ENCODE measurements around the gene RTF2. TPM values are rescaled to one million over a fixed set of nuclear protein-coding genes. Genes with fewer than 3 reads are reported as not detected.
"Not testable (repeated sequence)": the region's sequence is repeated elsewhere in the genome, so short reads cannot be mapped to it uniquely, and the experiment has no call there.

The RTF2 gene
- total and polyA plus RNA-seq, 4 experiments from 2014 or later: 66.0 to 129 (median 94.9) TPM

- H3K4me1 Mint-ChIP-seq: peaks cover 0 to 9% (median 2%) of the 10 kb centered on the region in 4 donors
- H3K27ac Mint-ChIP-seq: no peak overlapping the region
- peaks cover 3 to 42% (median 26%) of the 10 kb centered on the region in 8 donors for H3K9me3 Mint-ChIP-seq
- Histone ChIP-seq H3K9me3 (ENCODE audit: control insufficient read depth in 1 of 2, low read length in 2 of 2) (peaks cover 0 to 14% of the 10 kb centered on the region in 2 donors), H3K27me3 (ENCODE audit: insufficient read depth, low read length) (no peaks in the 10 kb centered on the region), H3K36me3 (ENCODE audit: insufficient read depth, low read length) (peaks cover 54% of the 10 kb centered on the region), H3K4me1 (ENCODE audit: insufficient read depth, low read length) (peaks cover 2% of the 10 kb centered on the region), H3K4me3 (ENCODE audit: low read length in 2 of 2) (no peak overlapping the region), H3K27ac (ENCODE audit: low read depth, low read length) (no peak overlapping the region)
- no peak overlapping the region for H3K4me3 Mint-ChIP-seq
- peaks cover 84 to 85% of the 10 kb centered on the region in 2 donors for H3K36me3 Mint-ChIP-seq
- DNase-seq: no peak
- H3K27me3 Mint-ChIP-seq: no peaks in the 10 kb centered on the region
- ChIA-PET CTCF (ENCODE audit: partially characterized antibody) (interaction anchor here (1.2 kb wide), 1 partner anchor 122 kb away, joined by 3 read pairs; no protein-coding TSS in a partner anchor), POLR2A (ENCODE audit: partially characterized antibody) (no interaction called here)
- intact Hi-C loops (cut with micrococcal nuclease): no loop called here
Observed at GRCh38 chr20:56517211-56517610, 48.8 kb downstream of the RTF2 start.

GRCh38 chr20:56517641-56518040 lies 49.2 kb downstream of the RTF2 start:
- H3K27me3 Mint-ChIP-seq: no peaks in the 10 kb centered on the region
- Histone ChIP-seq H3K27ac (ENCODE audit: low read depth, low read length) (no peak overlapping the region), H3K4me1 (ENCODE audit: insufficient read depth, low read length) (peaks cover 6% of the 10 kb centered on the region), H3K36me3 (ENCODE audit: insufficient read depth, low read length) (peaks cover 50% of the 10 kb centered on the region), H3K27me3 (ENCODE audit: insufficient read depth, low read length) (no peaks in the 10 kb centered on the region), H3K4me3 (ENCODE audit: low read length in 2 of 2) (no peak overlapping the region), H3K9me3 (ENCODE audit: control insufficient read depth in 1 of 2, low read length in 2 of 2) (peaks cover 0 to 14% of the 10 kb centered on the region in 2 donors)
- H3K4me3 Mint-ChIP-seq: no peak overlapping the region
- H3K36me3 Mint-ChIP-seq: peaks cover 83 to 85% of the 10 kb centered on the region in 2 donors
- no peak for DNase-seq
- intact Hi-C loops (cut with micrococcal nuclease): no loop called here
- ChIA-PET POLR2A (ENCODE audit: partially characterized antibody) (no interaction called here), CTCF (ENCODE audit: partially characterized antibody) (no interaction called here)
- H3K4me1 Mint-ChIP-seq: peaks cover 0 to 13% (median 4%) of the 10 kb centered on the region in 4 donors
- H3K27ac Mint-ChIP-seq: no peak overlapping the region
- peaks cover 3 to 46% (median 26%) of the 10 kb centered on the region in 8 donors for H3K9me3 Mint-ChIP-seq

DNA sequence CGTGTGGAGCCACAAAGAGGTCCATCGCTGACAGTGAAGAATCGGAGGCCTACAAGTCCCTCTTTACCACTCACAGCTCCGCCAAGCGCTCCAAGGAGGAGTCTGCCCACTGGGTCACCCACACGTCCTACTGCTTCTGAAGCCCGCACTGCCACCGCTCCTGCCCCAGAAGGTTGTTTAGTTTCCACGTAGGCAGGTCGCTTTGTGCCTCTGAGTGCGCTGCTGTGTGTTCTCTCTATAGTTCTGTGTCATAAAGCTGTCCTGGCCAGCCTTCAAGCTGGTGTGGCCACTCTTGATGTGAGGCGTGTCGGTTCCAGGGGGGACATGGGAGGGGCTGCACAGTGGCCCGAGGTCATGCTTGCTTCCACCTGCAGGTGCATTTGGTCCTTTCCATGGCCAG lies 49.7 kb downstream of the RTF2 start:
- no peak overlapping the region for H3K27ac ChIP-seq (ENCODE audit: low read depth, low read length)
- ChIA-PET CTCF (ENCODE audit: partially characterized antibody) (no interaction called here), POLR2A (ENCODE audit: partially characterized antibody) (no interaction called here)
- H3K4me3 Mint-ChIP-seq: no peak overlapping the region
- no peaks in the 10 kb centered on the region for H3K27me3 Mint-ChIP-seq
- H3K36me3 Mint-ChIP-seq: peaks cover 78 to 81% of the 10 kb centered on the region in 2 donors
- peaks cover 3 to 49% (median 26%) of the 10 kb centered on the region in 8 donors for H3K9me3 Mint-ChIP-seq
- peaks cover under 1 to 18% (median 8%) of the 10 kb centered on the region in 4 donors for H3K4me1 Mint-ChIP-seq
- H3K4me1 ChIP-seq (ENCODE audit: insufficient read depth, low read length): peaks cover 11% of the 10 kb centered on the region
- H3K9me3 ChIP-seq (ENCODE audit: control insufficient read depth in 1 of 2, low read length in 2 of 2): peaks cover 0 to 14% of the 10 kb centered on the region in 2 donors
- no peaks in the 10 kb centered on the region for H3K27me3 ChIP-seq (ENCODE audit: insufficient read depth, low read length)
- no peak overlapping the region for H3K27ac Mint-ChIP-seq
- intact Hi-C loops (cut with micrococcal nuclease): no loop called here
- peaks cover 45% of the 10 kb centered on the region for H3K36me3 ChIP-seq (ENCODE audit: insufficient read depth, low read length)
- DNase-seq: no peak
- no peak overlapping the region for H3K4me3 ChIP-seq (ENCODE audit: low read length in 2 of 2)

DNA sequence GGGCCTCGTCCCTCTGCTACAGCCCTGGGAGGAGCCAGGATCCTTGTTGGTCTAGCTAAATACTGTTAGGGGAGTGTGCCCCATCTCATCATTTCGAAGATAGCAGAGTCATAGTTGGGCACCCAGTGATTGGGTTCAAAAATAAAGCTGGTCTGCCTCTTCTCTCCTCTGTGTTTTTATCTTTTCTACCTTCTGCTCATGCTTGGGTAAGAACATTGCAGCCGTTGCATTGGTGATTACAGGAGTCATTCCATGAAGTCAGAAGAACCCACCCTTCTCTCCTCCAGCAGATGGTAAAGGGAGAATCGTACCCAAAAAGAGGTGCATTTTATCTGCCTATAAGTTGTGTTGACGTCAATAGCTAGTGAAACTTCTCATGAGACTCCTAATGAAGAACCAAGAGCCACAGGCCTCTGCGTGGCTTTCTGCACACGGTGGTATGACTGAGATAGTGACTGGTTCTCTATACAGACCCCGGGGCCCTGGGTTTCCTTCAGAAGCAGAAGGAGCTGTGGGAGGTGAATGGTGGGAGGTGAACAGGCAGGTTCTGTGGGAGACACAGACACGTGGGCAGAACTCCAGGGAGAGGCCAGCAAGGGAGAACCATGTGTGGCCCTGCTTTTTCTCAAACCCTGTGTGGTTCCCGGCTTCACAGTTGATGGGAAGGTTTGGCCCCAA lies 50.4 kb downstream of the RTF2 start:
- Mint-ChIP-seq H3K4me3 (no peak overlapping the region), H3K27me3 (no peaks in the 10 kb centered on the region), H3K4me1 (peaks cover 3 to 23% (median 13%) of the 10 kb centered on the region in 4 donors), H3K27ac (no peak overlapping the region), H3K9me3 (peaks cover 3 to 51% (median 27%) of the 10 kb centered on the region in 8 donors), H3K36me3 (peaks cover 73 to 75% of the 10 kb centered on the region in 2 donors)
- no peaks in the 10 kb centered on the region for H3K27me3 ChIP-seq (ENCODE audit: insufficient read depth, low read length)
- intact Hi-C loops (cut with micrococcal nuclease): no loop called here
- H3K9me3 ChIP-seq (ENCODE audit: control insufficient read depth in 1 of 2, low read length in 2 of 2): peaks cover 0 to 14% of the 10 kb centered on the region in 2 donors
- CTCF ChIA-PET (ENCODE audit: partially characterized antibody): no interaction called here
- peaks cover 38% of the 10 kb centered on the region for H3K36me3 ChIP-seq (ENCODE audit: insufficient read depth, low read length)
- DNase-seq: no peak
- POLR2A ChIA-PET (ENCODE audit: partially characterized antibody): no interaction called here
- no peak overlapping the region for H3K27ac ChIP-seq (ENCODE audit: low read depth, low read length)
- H3K4me3 ChIP-seq (ENCODE audit: low read length in 2 of 2): no peak overlapping the region
- H3K4me1 ChIP-seq (ENCODE audit: insufficient read depth, low read length): peaks cover 18% of the 10 kb centered on the region

DNA sequence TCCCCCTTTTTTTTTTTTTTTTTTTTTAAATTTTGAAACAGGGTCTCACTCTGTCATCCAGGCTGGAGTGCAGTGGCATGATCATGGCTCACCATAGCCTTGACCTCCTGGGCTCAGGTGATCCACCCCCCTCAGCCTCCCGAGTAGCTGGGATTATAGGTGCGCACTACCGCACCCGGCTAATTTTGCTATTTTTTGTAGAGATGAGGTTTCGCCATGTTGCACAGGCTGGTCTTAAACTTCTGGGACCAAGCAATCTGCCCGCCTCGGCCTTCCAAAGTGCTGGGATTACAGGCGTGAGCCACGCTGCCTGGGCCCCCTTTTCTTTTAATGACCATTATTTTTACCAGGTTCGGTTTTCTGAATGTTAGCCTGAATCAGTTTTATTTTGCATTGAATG lies 51.1 kb downstream of the RTF2 start:
- Histone ChIP-seq H3K9me3 (ENCODE audit: control insufficient read depth in 1 of 2, low read length in 2 of 2) (peaks cover 0 to 14% of the 10 kb centered on the region in 2 donors), H3K27me3 (ENCODE audit: insufficient read depth, low read length) (no peaks in the 10 kb centered on the region), H3K4me1 (ENCODE audit: insufficient read depth, low read length) (peaks cover 19% of the 10 kb centered on the region), H3K4me3 (ENCODE audit: low read length in 2 of 2) (no peak overlapping the region), H3K36me3 (ENCODE audit: insufficient read depth, low read length) (peaks cover 38% of the 10 kb centered on the region), H3K27ac (ENCODE audit: low read depth, low read length) (no peak overlapping the region)
- no peak overlapping the region for H3K27ac Mint-ChIP-seq
- no peak for DNase-seq
- H3K27me3 Mint-ChIP-seq: no peaks in the 10 kb centered on the region
- POLR2A ChIA-PET (ENCODE audit: partially characterized antibody): no interaction called here
- CTCF ChIA-PET (ENCODE audit: partially characterized antibody): no interaction called here
- peaks cover 69 to 70% of the 10 kb centered on the region in 2 donors for H3K36me3 Mint-ChIP-seq
- intact Hi-C loops (cut with micrococcal nuclease): no loop called here
- peaks cover 3 to 23% (median 13%) of the 10 kb centered on the region in 4 donors for H3K4me1 Mint-ChIP-seq
- H3K9me3 Mint-ChIP-seq: peaks cover 3 to 51% (median 27%) of the 10 kb centered on the region in 8 donors
- H3K4me3 Mint-ChIP-seq: no peak overlapping the region

DNA sequence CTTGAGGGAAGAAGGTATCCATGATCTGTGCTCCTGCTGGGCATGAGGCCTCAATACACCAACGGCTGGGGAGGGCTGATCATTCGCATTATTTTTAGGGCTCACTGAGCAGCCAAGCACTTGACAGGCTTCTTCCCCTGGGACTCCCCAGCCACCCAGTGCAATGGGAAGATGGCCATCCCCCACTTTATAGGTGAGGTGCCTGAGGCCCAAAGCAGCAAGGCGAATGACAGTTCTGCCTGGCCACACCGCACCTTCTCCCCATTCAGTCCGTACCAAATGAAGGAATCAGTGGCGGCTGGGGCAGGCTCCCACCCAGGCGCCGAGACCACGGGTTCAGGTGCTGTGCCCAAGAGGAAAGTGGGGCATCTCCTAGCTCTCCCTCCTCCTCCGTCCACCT lies 51.8 kb downstream of the RTF2 start:
- Histone ChIP-seq H3K36me3 (ENCODE audit: insufficient read depth, low read length) (peaks cover 38% of the 10 kb centered on the region), H3K27me3 (ENCODE audit: insufficient read depth, low read length) (no peaks in the 10 kb centered on the region), H3K9me3 (ENCODE audit: control insufficient read depth in 1 of 2, low read length in 2 of 2) (peaks cover 0 to 14% of the 10 kb centered on the region in 2 donors), H3K4me1 (ENCODE audit: insufficient read depth, low read length) (peaks cover 19% of the 10 kb centered on the region), H3K27ac (ENCODE audit: low read depth, low read length) (no peak overlapping the region), H3K4me3 (ENCODE audit: low read length in 2 of 2) (no peak overlapping the region)
- ChIA-PET POLR2A (ENCODE audit: partially characterized antibody) (no interaction called here), CTCF (ENCODE audit: partially characterized antibody) (no interaction called here)
- peak overlapping the region in 1 of 7 donors; percentile 29 for H3K27ac Mint-ChIP-seq
- intact Hi-C loops (cut with micrococcal nuclease): no loop called here
- H3K27me3 Mint-ChIP-seq: no peaks in the 10 kb centered on the region
- H3K4me3 Mint-ChIP-seq: no peak overlapping the region
- peaks cover 3 to 51% (median 27%) of the 10 kb centered on the region in 8 donors for H3K9me3 Mint-ChIP-seq
- H3K4me1 Mint-ChIP-seq: peaks cover 3 to 23% (median 13%) of the 10 kb centered on the region in 4 donors
- H3K36me3 Mint-ChIP-seq: peaks cover 63 to 67% of the 10 kb centered on the region in 2 donors
- DNase-seq: no peak

DNA sequence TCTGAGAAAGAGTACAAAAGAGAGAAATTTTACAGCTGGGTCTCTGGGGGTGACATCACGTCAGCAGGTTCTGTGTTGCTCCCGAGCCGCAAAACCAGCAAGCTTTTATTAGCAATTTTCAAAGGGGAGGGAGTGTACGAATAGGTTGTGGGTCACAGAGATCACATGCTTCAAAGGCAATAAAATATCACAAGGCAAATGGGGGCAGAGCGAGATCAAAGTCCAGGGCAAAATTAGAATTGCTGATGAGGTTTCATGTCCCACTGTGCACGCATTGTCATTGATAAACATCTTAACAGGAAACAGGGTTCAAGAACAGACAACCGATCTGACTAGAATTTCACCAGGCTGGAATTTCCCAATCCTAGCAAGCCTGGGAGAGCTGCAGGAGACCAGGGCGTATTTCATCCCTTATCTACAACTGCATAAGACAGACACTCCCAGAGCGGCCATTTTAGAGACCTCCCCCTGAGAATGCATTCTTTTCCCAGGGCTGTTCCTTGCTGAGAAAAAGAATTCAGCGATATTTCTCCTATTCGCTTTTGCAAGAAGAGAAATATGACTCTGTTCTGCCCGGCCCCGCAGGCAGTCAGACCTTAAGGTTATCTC lies 52.4 kb downstream of the RTF2 start:
- Histone ChIP-seq H3K4me1 (ENCODE audit: insufficient read depth, low read length) (peaks cover 19% of the 10 kb centered on the region), H3K9me3 (ENCODE audit: control insufficient read depth in 1 of 2, low read length in 2 of 2) (peaks cover 0 to 14% of the 10 kb centered on the region in 2 donors), H3K36me3 (ENCODE audit: insufficient read depth, low read length) (peaks cover 38% of the 10 kb centered on the region)
- Mint-ChIP-seq H3K27ac (peak overlapping the region in 3 of 7 donors; percentile 12 to 74 (median 31)), H3K4me1 (peaks cover 3 to 23% (median 13%) of the 10 kb centered on the region in 4 donors), H3K36me3 (peaks cover 57 to 60% of the 10 kb centered on the region in 2 donors), H3K9me3 (peaks cover 3 to 51% (median 27%) of the 10 kb centered on the region in 8 donors)
- H3K4me3 ChIP-seq (ENCODE audit: low read length in 2 of 2); H3K27me3 ChIP-seq (ENCODE audit: insufficient read depth, low read length); DNase-seq; H3K4me3 Mint-ChIP-seq; H3K27ac ChIP-seq (ENCODE audit: low read depth, low read length); POLR2A ChIA-PET (ENCODE audit: partially characterized antibody); CTCF ChIA-PET (ENCODE audit: partially characterized antibody); intact Hi-C loops (cut with micrococcal nuclease); H3K27me3 Mint-ChIP-seq: not testable (repeated sequence)

Measured in CD4-positive, alpha-beta memory T cell (primary cell).